K562 (cell line): ENCODE measurements around the gene PIP4K2A.

Experiments
- HMGN3 ChIP-seq: IDR thresholded peaks from 2 replicates; pipeline ENCODE4 v1.6.1; 2011; ENCODE audit warnings: borderline replicate concordance, low read depth, mild to moderate bottlenecking, mixed read lengths, low read length; ENCODE audit not compliant: insufficient read length; ENCODE audit errors: extremely low read depth
- L3MBTL2 ChIP-seq: fragments of 450-650 bp; IDR thresholded peaks from 2 replicates; pipeline ENCODE4 v1.6.1; 2016; ENCODE audit warnings: mild to moderate bottlenecking, moderate library complexity
- NFRKB ChIP-seq: fragments of 450-650 bp; IDR thresholded peaks from 2 replicates; pipeline ENCODE4 v1.6.1; 2016; ENCODE audit warnings: low read depth
- TARDBP ChIP-seq: fragments of 450-650 bp; IDR thresholded peaks from 2 replicates; pipeline ENCODE4 v1.6.1; 2016
- USF1 ChIP-seq: sonication (generic); formaldehyde crosslinking; IDR thresholded peaks from 2 replicates; pipeline ENCODE4 v1.9.0; 2022; ENCODE audit warnings: mild to moderate bottlenecking, missing genetic modification reagents
- TF ChIP-seq, protein P1 (sequence below), 3 experiments: IDR thresholded peaks in 2 of 3; conservative IDR thresholded peaks in 1 of 3; 2 replicates each; pipeline ENCODE4 v1.5.1; 2011 to 2012; ENCODE audit warnings: low read length in 3 of 3, mild to moderate bottlenecking in 3 of 3, control low read depth in 2 of 3, improper control_type of control experiment in 1 of 3, inconsistent platforms in 1 of 3, low read depth in 1 of 3, mixed read lengths in 1 of 3, moderate library complexity in 1 of 3; ENCODE audit not compliant: insufficient read depth in 2 of 3

DNA sequence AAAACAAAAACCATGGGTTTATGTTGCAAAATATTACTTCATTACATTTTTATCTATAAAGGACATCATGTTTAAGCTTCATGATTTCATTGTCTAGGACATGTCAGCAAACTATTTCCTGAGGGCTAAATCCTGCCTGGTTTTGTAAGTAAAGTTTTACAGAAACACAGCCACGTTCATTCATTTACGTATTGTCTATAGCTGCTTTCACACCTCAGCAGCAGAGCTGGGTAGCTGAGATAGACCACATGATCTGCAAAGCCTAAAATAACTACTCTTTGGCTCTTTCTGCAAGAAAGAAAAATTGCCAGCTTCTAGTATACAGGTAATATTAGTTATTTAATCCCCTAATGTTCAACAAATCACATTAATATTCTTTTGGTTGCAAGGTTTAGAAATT lies 12.7 kb upstream of the PIP4K2A start:
- TF ChIP-seq, protein P1, sequence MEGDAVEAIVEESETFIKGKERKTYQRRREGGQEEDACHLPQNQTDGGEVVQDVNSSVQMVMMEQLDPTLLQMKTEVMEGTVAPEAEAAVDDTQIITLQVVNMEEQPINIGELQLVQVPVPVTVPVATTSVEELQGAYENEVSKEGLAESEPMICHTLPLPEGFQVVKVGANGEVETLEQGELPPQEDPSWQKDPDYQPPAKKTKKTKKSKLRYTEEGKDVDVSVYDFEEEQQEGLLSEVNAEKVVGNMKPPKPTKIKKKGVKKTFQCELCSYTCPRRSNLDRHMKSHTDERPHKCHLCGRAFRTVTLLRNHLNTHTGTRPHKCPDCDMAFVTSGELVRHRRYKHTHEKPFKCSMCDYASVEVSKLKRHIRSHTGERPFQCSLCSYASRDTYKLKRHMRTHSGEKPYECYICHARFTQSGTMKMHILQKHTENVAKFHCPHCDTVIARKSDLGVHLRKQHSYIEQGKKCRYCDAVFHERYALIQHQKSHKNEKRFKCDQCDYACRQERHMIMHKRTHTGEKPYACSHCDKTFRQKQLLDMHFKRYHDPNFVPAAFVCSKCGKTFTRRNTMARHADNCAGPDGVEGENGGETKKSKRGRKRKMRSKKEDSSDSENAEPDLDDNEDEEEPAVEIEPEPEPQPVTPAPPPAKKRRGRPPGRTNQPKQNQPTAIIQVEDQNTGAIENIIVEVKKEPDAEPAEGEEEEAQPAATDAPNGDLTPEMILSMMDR (IDR thresholded peaks at IDR 0.05 in 2 of 3, conservative IDR thresholded peaks at IDR 0.05 in 1 of 3; ENCODE audit: insufficient read depth in 2 of 3, low read depth in 1 of 3, low read length in 3 of 3): no peak
- TF ChIP-seq HMGN3 (no peak), USF1 (CRISPR knock-in tag) (no peak), NFRKB (no peak), L3MBTL2 (no peak), TARDBP (no peak)
